Amniotic epithelial cell (primary cell): Measurements from ENCODE around the gene NFATC2.

Experiments
- DNase-seq: peaks from one replicate; pipeline ENCODE4 v3.0.0-alpha.2; 2010; ENCODE audit warnings: low read depth

Gene NFATC2

GRCh38 chr20:51513545-51513944 lies 29.0 kb downstream of the NFATC2 start:
- no peak for DNase-seq

- DNase-seq, result no peak
Measured at GRCh38 chr20:51512645-51513044, 29.9 kb downstream of the NFATC2 start.

- no peak for DNase-seq
Measured at GRCh38 chr20:51511861-51512619, 30.5 kb downstream of the NFATC2 start.

- no peak for DNase-seq
Measured at GRCh38 chr20:51510936-51511605, 31.4 kb downstream of the NFATC2 start.

GRCh38 chr20:51510169-51510568 lies 32.4 kb downstream of the NFATC2 start:
- no peak for DNase-seq

- no peak for DNase-seq
Measured at GRCh38 chr20:51509208-51509607, 33.3 kb downstream of the NFATC2 start.

- DNase-seq, result no peak
Measured at GRCh38 chr20:51508780-51509179, 33.7 kb downstream of the NFATC2 start.

GRCh38 chr20:51508158-51508557 lies 34.4 kb downstream of the NFATC2 start:
- no peak for DNase-seq

GRCh38 chr20:51507216-51508036 lies 35.1 kb downstream of the NFATC2 start:
- peak; percentile 61 for DNase-seq

- no peak for DNase-seq
Measured at GRCh38 chr20:51506527-51507215, 35.8 kb downstream of the NFATC2 start.

- no peak for DNase-seq
Measured at GRCh38 chr20:51505566-51505965, 37.0 kb downstream of the NFATC2 start.

GRCh38 chr20:51503376-51503775 lies 39.1 kb downstream of the NFATC2 start:
- DNase-seq, result no peak

GRCh38 chr20:51500936-51501335 lies 41.6 kb downstream of the NFATC2 start:
- no peak for DNase-seq

GRCh38 chr20:51500311-51500710 lies 42.2 kb downstream of the NFATC2 start:
- DNase-seq, result peak; percentile 46

- DNase-seq, result no peak
Measured at GRCh38 chr20:51498765-51499540, 43.6 kb downstream of the NFATC2 start.

GRCh38 chr20:51497542-51498467 lies 44.7 kb downstream of the NFATC2 start:
- no peak for DNase-seq

GRCh38 chr20:51496964-51497363 lies 45.6 kb downstream of the NFATC2 start:
- no peak for DNase-seq

GRCh38 chr20:51495921-51496545 lies 46.5 kb downstream of the NFATC2 start:
- no peak for DNase-seq

GRCh38 chr20:51495291-51495690 lies 47.2 kb downstream of the NFATC2 start:
- DNase-seq, result no peak
